Measurements from ENCODE around the gene TPRG1L.
A peak's percentile ranks its signal among the peaks of the same experiment; 100 is the strongest.

TPRG1L gene

GRCh38 chr1:3618881-3619671 is 5.7 kb upstream of the TPRG1L start (continued):
- TF ChIP-seq ZNF561 (tag by site-specific recombination; IDR thresholded peaks at IDR 0.05; ENCODE audit: borderline replicate concordance) (0 out of 2 replicates have a peak, but pooled peaks have one; percentile 46), KLF17 (tag by site-specific recombination; IDR thresholded peaks at IDR 0.05) (0 out of 2 replicates have a peak, but pooled peaks have one; percentile 17), CTCF (tag by site-specific recombination; IDR thresholded peaks at IDR 0.05) (peak; percentile 81), ZNF214 (tag by site-specific recombination; IDR thresholded peaks at IDR 0.05; ENCODE audit: borderline replicate concordance) (no peak), ZNF292 (tag by site-specific recombination; IDR thresholded peaks at IDR 0.05; ENCODE audit: borderline replicate concordance, low read depth) (no peak), ZNF660 (tag by site-specific recombination; IDR thresholded peaks at IDR 0.05) (0 out of 2 replicates have a peak, but pooled peaks have one; percentile 36), IKZF3 (tag by site-specific recombination; IDR thresholded peaks at IDR 0.05) (peak; percentile 43; the same call in 1 of the 2 replicates), ZNF404 (tag by site-specific recombination; IDR thresholded peaks at IDR 0.05) (no peak), ZFHX2 (tag by site-specific recombination; conservative IDR thresholded peaks at IDR 0.05) (peak; percentile 32; the same call in 1 of the 2 replicates), ZBTB8A (tag by site-specific recombination; IDR thresholded peaks at IDR 0.05) (peak; percentile 60), ZNF777 (tag by site-specific recombination; IDR thresholded peaks at IDR 0.05; ENCODE audit: borderline replicate concordance) (no peak), ZNF670 (tag by site-specific recombination; IDR thresholded peaks at IDR 0.05; ENCODE audit: low read depth) (no peak), ZNF2 (tag by site-specific recombination; IDR thresholded peaks at IDR 0.05) (0 out of 2 replicates have a peak, but pooled peaks have one; percentile 29), ZNF324 (tag by site-specific recombination; IDR thresholded peaks at IDR 0.05) (no peak), OSR2 (tag by site-specific recombination; IDR thresholded peaks at IDR 0.05) (peak; percentile 23; the same call in 1 of the 2 replicates), PATZ1 (tag by site-specific recombination; IDR thresholded peaks at IDR 0.05) (peak; percentile 35; the same call in 1 of the 2 replicates), ZBTB10 (tag by site-specific recombination; IDR thresholded peaks at IDR 0.05) (0 out of 2 replicates have a peak, but pooled peaks have one; percentile 70), ZNF335 (tag by site-specific recombination; conservative IDR thresholded peaks at IDR 0.05) (peak; percentile 76), ZIC2 (tag by site-specific recombination; IDR thresholded peaks at IDR 0.05) (peak; percentile 81), ZNF223 (tag by site-specific recombination; IDR thresholded peaks at IDR 0.05) (no peak), SCRT1 (tag by site-specific recombination; IDR thresholded peaks at IDR 0.05; ENCODE audit: borderline replicate concordance) (no peak), SP7 (tag by site-specific recombination; IDR thresholded peaks at IDR 0.05) (no peak), ZNF157 (tag by site-specific recombination; IDR thresholded peaks at IDR 0.05) (no peak), KLF8 (tag by site-specific recombination; IDR thresholded peaks at IDR 0.05) (peak; percentile 49; the same call in 1 of the 2 replicates)
- TF ChIP-seq, protein P1, sequence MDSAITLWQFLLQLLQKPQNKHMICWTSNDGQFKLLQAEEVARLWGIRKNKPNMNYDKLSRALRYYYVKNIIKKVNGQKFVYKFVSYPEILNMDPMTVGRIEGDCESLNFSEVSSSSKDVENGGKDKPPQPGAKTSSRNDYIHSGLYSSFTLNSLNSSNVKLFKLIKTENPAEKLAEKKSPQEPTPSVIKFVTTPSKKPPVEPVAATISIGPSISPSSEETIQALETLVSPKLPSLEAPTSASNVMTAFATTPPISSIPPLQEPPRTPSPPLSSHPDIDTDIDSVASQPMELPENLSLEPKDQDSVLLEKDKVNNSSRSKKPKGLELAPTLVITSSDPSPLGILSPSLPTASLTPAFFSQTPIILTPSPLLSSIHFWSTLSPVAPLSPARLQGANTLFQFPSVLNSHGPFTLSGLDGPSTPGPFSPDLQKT (IDR thresholded peaks at IDR 0.05; ENCODE audit: borderline replicate concordance, low read depth, low read length): no peak
- TF ChIP-seq, protein P2, sequence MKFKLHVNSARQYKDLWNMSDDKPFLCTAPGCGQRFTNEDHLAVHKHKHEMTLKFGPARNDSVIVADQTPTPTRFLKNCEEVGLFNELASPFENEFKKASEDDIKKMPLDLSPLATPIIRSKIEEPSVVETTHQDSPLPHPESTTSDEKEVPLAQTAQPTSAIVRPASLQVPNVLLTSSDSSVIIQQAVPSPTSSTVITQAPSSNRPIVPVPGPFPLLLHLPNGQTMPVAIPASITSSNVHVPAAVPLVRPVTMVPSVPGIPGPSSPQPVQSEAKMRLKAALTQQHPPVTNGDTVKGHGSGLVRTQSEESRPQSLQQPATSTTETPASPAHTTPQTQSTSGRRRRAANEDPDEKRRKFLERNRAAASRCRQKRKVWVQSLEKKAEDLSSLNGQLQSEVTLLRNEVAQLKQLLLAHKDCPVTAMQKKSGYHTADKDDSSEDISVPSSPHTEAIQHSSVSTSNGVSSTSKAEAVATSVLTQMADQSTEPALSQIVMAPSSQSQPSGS (tag by site-specific recombination; IDR thresholded peaks at IDR 0.05; ENCODE audit: low read depth): 0 out of 2 replicates have a peak, but pooled peaks have one; percentile 3
